Hepatocyte (in vitro differentiated cells): Measurements from ENCODE around the gene CAPZB. TPM values are rescaled to one million over a fixed set of nuclear protein-coding genes. Genes with fewer than 3 reads are reported as not detected.

Source experiments
- DNase-seq: peaks from one replicate; pipeline ENCODE4 v3.0.0-alpha.2; 2016; ENCODE audit warnings: low spot score
- H2AFZ ChIP-seq: fragments of 200-600 bp; sonication (generic); 2 replicates; pipeline ENCODE4 v1.6.0; 2016; ENCODE audit warnings: antibody characterized with exemption, mild to moderate bottlenecking
- H3K27ac ChIP-seq: fragments of 200-600 bp; sonication (generic); 2 replicates; pipeline ENCODE4 v1.5.1; 2016; ENCODE audit warnings: mild to moderate bottlenecking
- H3K27me3 ChIP-seq: fragments of 200-600 bp; sonication (generic); 2 replicates; pipeline ENCODE4 v1.6.1; 2016
- H3K36me3 ChIP-seq: fragments of 200-600 bp; sonication (generic); replicated peaks from 2 replicates; pipeline ENCODE4 v1.5.1; 2016; ENCODE audit warnings: low read depth; ENCODE audit not compliant: insufficient read depth
- H3K4me1 ChIP-seq: fragments of 200-600 bp; sonication (generic); 2 replicates; pipeline ENCODE4 v1.5.1; 2016; ENCODE audit warnings: mild to moderate bottlenecking, moderate library complexity; ENCODE audit not compliant: insufficient read depth
- H3K4me2 ChIP-seq: fragments of 200-600 bp; sonication (generic); 2 replicates; pipeline ENCODE4 v1.6.0; 2016
- H3K4me3 ChIP-seq: fragments of 200-600 bp; sonication (generic); 2 replicates; pipeline ENCODE4 v1.5.1; 2016; ENCODE audit warnings: mild to moderate bottlenecking
- H3K79me2 ChIP-seq: fragments of 200-600 bp; sonication (generic); 2 replicates; pipeline ENCODE4 v1.6.0; 2017; ENCODE audit warnings: mild to moderate bottlenecking
- H3K9me2 ChIP-seq: fragments of 200-600 bp; sonication (generic); replicated peaks from 2 replicates; pipeline ENCODE4 v1.6.0; 2017; ENCODE audit warnings: mild to moderate bottlenecking; ENCODE audit not compliant: insufficient read depth
- H3K9me3 ChIP-seq: fragments of 200-600 bp; sonication (generic); 2 replicates; pipeline ENCODE4 v1.5.1; 2016; ENCODE audit warnings: low read depth, mild to moderate bottlenecking
- H4K20me1 ChIP-seq: fragments of 200-600 bp; sonication (generic); 2 replicates; pipeline ENCODE4 v1.6.0; 2016; ENCODE audit warnings: mild to moderate bottlenecking; ENCODE audit not compliant: insufficient read depth, poor library complexity, severe bottlenecking
- CTCF ChIP-seq: fragments of 200-600 bp; sonication (generic); IDR thresholded peaks from 2 replicates; pipeline ENCODE4 v1.5.1; 2016; ENCODE audit warnings: antibody characterized with exemption, mild to moderate bottlenecking; ENCODE audit not compliant: poor library complexity
- EZH2 ChIP-seq: fragments of 200-600 bp; sonication (generic); IDR thresholded peaks from 2 replicates; pipeline ENCODE4 v1.6.1; 2016; ENCODE audit warnings: antibody characterized with exemption, mild to moderate bottlenecking, borderline replicate concordance
- EZH2phosphoT487 ChIP-seq: fragments of 200-600 bp; sonication (generic); IDR thresholded peaks from one replicate; pipeline ENCODE4 v1.6.1; 2018; ENCODE audit warnings: antibody characterized with exemption, mild to moderate bottlenecking, low read depth, moderate library complexity; ENCODE audit not compliant: unreplicated experiment, severe bottlenecking
- WGBS: methylation state at CpG from one replicate; pipeline ENCODE4 v1.1.6; 2016; ENCODE audit warnings: low lambda C conversion rate; ENCODE audit errors: missing lambda C conversion rate; 5-methylcytosine and 5-hydroxymethylcytosine counted together
- polyA plus RNA-seq: library from polyadenylated mRNA; unstranded; fragments of >200 nt; fragmentation: Nextera tagmentation; extraction: Ambion mirVana; gene quantifications from 2 replicates; pipeline ENCODE4 v1.2.1, GENCODE V29; 2016
- total RNA-seq: library from RNA; depleted of rRNA; stranded (reverse); fragments of >200 nt; gene quantifications from 2 replicates; pipeline ENCODE4 v1.2.3, GENCODE V29; 2014

The CAPZB gene
- total and polyA plus RNA-seq, 2 experiments from 2014 or later, result 139 to 261 TPM

- Histone ChIP-seq H3K79me2 (peaks cover 11% of the 10 kb centered on the region), H3K9me3 (no peaks in the 10 kb centered on the region), H3K9me2 (no peaks in the 10 kb centered on the region), H3K27ac (no peak overlapping the region), H3K4me2 (no peak overlapping the region), H2AFZ (no peak overlapping the region), H3K36me3 (no peaks in the 10 kb centered on the region), H3K4me1 (no peaks in the 10 kb centered on the region), H3K4me3 (no peak overlapping the region), H3K27me3 (no peaks in the 10 kb centered on the region), H4K20me1 (peaks cover 2% of the 10 kb centered on the region)
- WGBS, result 90% methylated on average over 3 of the region's 3 CpGs
- no peak for DNase-seq
- TF ChIP-seq CTCF (no peak), EZH2 (no peak), EZH2phosphoT487 (no peak)
Measured at GRCh38 chr1:19319196-19319595, 166.1 kb downstream of the CAPZB start.

GRCh38 chr1:19317126-19317910, 168.0 kb downstream of the CAPZB start:
- TF ChIP-seq EZH2 (no peak), EZH2phosphoT487 (no peak), CTCF (no peak)
- Histone ChIP-seq H3K4me1 (peaks cover 5% of the 10 kb centered on the region), H3K79me2 (peaks cover 25% of the 10 kb centered on the region), H3K9me2 (no peaks in the 10 kb centered on the region), H3K27ac (no peak overlapping the region), H3K36me3 (no peaks in the 10 kb centered on the region), H2AFZ (no peak overlapping the region), H3K4me3 (no peak overlapping the region), H3K9me3 (no peaks in the 10 kb centered on the region), H3K27me3 (no peaks in the 10 kb centered on the region), H3K4me2 (no peak overlapping the region), H4K20me1 (peaks cover 5% of the 10 kb centered on the region)
- WGBS, result 92% methylated on average over 13 of the region's 13 CpGs
- no peak for DNase-seq

DNA sequence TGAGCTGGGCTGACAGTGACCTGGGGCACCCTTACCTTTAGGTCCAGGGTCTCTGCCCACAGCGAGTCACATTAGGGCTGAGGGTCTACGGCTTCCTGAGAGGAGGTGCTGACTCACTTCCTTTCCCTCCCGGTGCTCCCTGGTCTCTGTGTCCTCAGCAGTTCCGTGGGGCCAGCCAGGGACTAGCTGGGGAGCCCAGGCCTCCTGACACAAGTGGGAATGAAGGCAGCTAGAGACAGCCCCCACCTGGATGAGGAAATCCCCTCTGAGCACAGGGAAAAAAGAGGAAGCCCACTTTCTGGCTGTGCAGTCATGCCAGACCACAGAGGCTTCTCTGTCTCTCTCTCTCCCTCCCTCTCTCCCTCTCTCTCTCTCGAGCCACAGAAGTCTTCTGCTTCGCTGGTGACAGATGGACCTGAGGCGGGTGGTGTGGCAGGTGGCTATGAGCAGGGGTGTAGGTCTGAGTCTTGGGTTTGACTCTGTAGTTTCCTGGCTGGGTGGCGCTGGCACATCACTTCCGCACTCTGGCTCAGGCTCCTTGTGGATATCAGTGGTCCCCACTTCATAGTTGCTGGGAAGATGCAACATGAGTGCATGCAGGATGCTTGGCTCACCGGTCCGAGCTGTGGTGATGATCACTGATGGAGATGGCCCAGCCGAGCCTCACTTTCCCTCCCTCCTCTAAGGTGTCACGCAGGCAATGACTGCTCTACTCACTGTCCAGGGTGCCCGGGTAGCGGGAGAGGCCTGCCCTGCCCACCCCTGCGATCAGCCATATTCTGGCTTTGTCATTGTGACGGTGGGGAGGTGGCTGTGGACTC, 169.8 kb downstream of the CAPZB start:
- Histone ChIP-seq H3K79me2 (peaks cover 35% of the 10 kb centered on the region), H3K4me3 (no peak overlapping the region), H3K4me1 (peaks cover 5% of the 10 kb centered on the region), H3K4me2 (no peak overlapping the region), H3K27me3 (no peaks in the 10 kb centered on the region), H3K9me2 (no peaks in the 10 kb centered on the region), H3K27ac (no peak overlapping the region), H3K36me3 (no peaks in the 10 kb centered on the region), H3K9me3 (no peaks in the 10 kb centered on the region), H2AFZ (no peak overlapping the region), H4K20me1 (peaks cover 5% of the 10 kb centered on the region)
- no peak for TF ChIP-seq EZH2
- TF ChIP-seq CTCF, result no peak
- TF ChIP-seq EZH2phosphoT487, result no peak
- no peak for DNase-seq
- WGBS, result 80% methylated on average over 17 of the region's 17 CpGs
